GM12878 (cell line): Measurements from ENCODE around the gene CACFD1. TPM values are rescaled to one million over a fixed set of nuclear protein-coding genes. Genes with fewer than 3 reads are reported as not detected.
A peak's percentile ranks its signal among the peaks of the same experiment; 100 is the strongest.

ENCODE experiments used
- ATF7 ChIP-seq: fragments of 450-650 bp; IDR thresholded peaks from 2 replicates; pipeline ENCODE4 v1.6.1; 2016; ENCODE audit warnings: low read depth, mild to moderate bottlenecking
- BCL3 ChIP-seq: IDR thresholded peaks from 2 replicates; pipeline ENCODE4 v1.6.1; 2011; ENCODE audit warnings: borderline replicate concordance, low read depth, mild to moderate bottlenecking, moderate library complexity, low read length; ENCODE audit not compliant: insufficient read depth, poor library complexity, severe bottlenecking
- CREM ChIP-seq: IDR thresholded peaks from 2 replicates; pipeline ENCODE4 v1.6.1; 2014; ENCODE audit warnings: antibody characterized with exemption, low read depth
- GABPA ChIP-seq: IDR thresholded peaks from 2 replicates; pipeline ENCODE4 v1.6.1; 2014; ENCODE audit warnings: antibody characterized with exemption, low read depth, mild to moderate bottlenecking, inconsistent platforms
- IKZF1 ChIP-seq: fragments of 450-650 bp; conservative IDR thresholded peaks from 2 replicates; pipeline ENCODE4 v1.6.1; 2017; ENCODE audit warnings: antibody characterized with exemption, mild to moderate bottlenecking
- KLF5 ChIP-seq: fragments of 450-650 bp; IDR thresholded peaks from 2 replicates; pipeline ENCODE4 v1.6.1; 2014; ENCODE audit warnings: mild to moderate bottlenecking; ENCODE audit not compliant: partially characterized antibody
- MEF2A ChIP-seq: IDR thresholded peaks from 2 replicates; pipeline ENCODE4 v1.6.1; 2011; ENCODE audit warnings: low read depth, mild to moderate bottlenecking, low read length, moderate library complexity; ENCODE audit not compliant: insufficient read depth
- MEF2B ChIP-seq: fragments of 450-650 bp; IDR thresholded peaks from 2 replicates; pipeline ENCODE4 v1.6.1; 2018; ENCODE audit warnings: mild to moderate bottlenecking, moderate library complexity; ENCODE audit not compliant: partially characterized antibody, poor library complexity, severe bottlenecking
- NFYB ChIP-seq: IDR thresholded peaks from 2 replicates; pipeline ENCODE4 v1.6.1; 2011; ENCODE audit warnings: low read depth, mild to moderate bottlenecking, low read length, improper control_type of control experiment, moderate library complexity; ENCODE audit not compliant: insufficient read depth
- PAX5 ChIP-seq: IDR thresholded peaks from 2 replicates; pipeline ENCODE4 v1.6.1; 2011; ENCODE audit warnings: low read depth, low read length, borderline replicate concordance
- POLR2A ChIP-seq: IDR thresholded peaks from 2 replicates; pipeline ENCODE4 v1.6.1; 2011; ENCODE audit warnings: low read depth, mild to moderate bottlenecking, low read length
- POU2F2 ChIP-seq: IDR thresholded peaks from 3 replicates; pipeline ENCODE4 v1.6.1; 2011; ENCODE audit warnings: low read depth, mild to moderate bottlenecking, low read length, borderline replicate concordance
- RELA ChIP-seq: fragments of 450-650 bp; IDR thresholded peaks from 2 replicates; pipeline ENCODE4 v1.8.0; 2014; ENCODE audit warnings: borderline replicate concordance; ENCODE audit not compliant: partially characterized antibody
- RELB ChIP-seq: fragments of 450-650 bp; IDR thresholded peaks from 2 replicates; pipeline ENCODE4 v1.6.1; 2017; ENCODE audit warnings: low read depth, mild to moderate bottlenecking, moderate library complexity
- RUNX3 ChIP-seq: IDR thresholded peaks from 2 replicates; pipeline ENCODE4 v1.6.1; 2012; ENCODE audit warnings: low read length, inconsistent platforms
- SMC3 ChIP-seq: IDR thresholded peaks from 2 replicates; pipeline ENCODE4 v1.6.1; 2011; ENCODE audit warnings: low read length, improper control_type of control experiment, borderline replicate concordance
- SPI1 ChIP-seq: IDR thresholded peaks from 2 replicates; pipeline ENCODE4 v1.6.1; 2011; ENCODE audit warnings: low read depth, mild to moderate bottlenecking, low read length, moderate library complexity, borderline replicate concordance; ENCODE audit not compliant: insufficient read depth
- STAT1 ChIP-seq: fragments of 450-650 bp; conservative IDR thresholded peaks from 2 replicates; pipeline ENCODE4 v1.6.1; 2014; ENCODE audit warnings: antibody characterized with exemption, mild to moderate bottlenecking
- TARDBP ChIP-seq: IDR thresholded peaks from 2 replicates; pipeline ENCODE4 v1.6.1; 2016; ENCODE audit warnings: borderline replicate concordance
- ZBTB4 ChIP-seq: fragments of 450-650 bp; formaldehyde crosslinking; IDR thresholded peaks from 2 replicates; pipeline ENCODE4 v1.4.0; 2022; ENCODE audit warnings: mild to moderate bottlenecking, moderate library complexity
- polyA plus RNA-seq, 11 experiments: library from polyadenylated mRNA; depleted of rRNA in 4 of 11; unstranded in 6 of 11; stranded (reverse) in 5 of 11; fragments of >200 nt; fragmentation: Nextera tagmentation in 4 of 11; fragmentation: Illumina TruSeq in 1 of 11; extraction: Ambion mirVana in 4 of 11; extraction: Trizol in 1 of 11; gene quantifications; 1 replicate in 1 of 11; 2 replicates in 10 of 11; pipeline versions ENCODE4 v1.2.1 to v1.2.3, GENCODE V29; 2011 to 2016; ENCODE audit warnings: inconsistent platforms in 2 of 11, missing spikeins in 2 of 11, low read depth in 1 of 11
- total RNA-seq, 4 experiments: library from RNA; depleted of rRNA in 3 of 4; stranded (reverse); fragments of >200 nt in 3 of 4; fragmentation: Illumina TruSeq in 1 of 4; extraction: Trizol in 1 of 4; gene quantifications; 2 replicates each; pipeline versions ENCODE4 v1.2.1 to v1.2.3, GENCODE V29; 2013 to 2021
- TF ChIP-seq, protein P1 (sequence below): fragments of 150-350 bp; IDR thresholded peaks from 2 replicates; pipeline ENCODE4 v1.6.1; 2016; ENCODE audit warnings: low read depth, low read length

CACFD1 gene
- total and polyA plus RNA-seq, 10 of the 15 experiments (the other 5 are each of a cell fraction or from before 2014, with no cell fraction given), result 0.09 to 5.8 (median 1.4) TPM; not detected in 1

DNA sequence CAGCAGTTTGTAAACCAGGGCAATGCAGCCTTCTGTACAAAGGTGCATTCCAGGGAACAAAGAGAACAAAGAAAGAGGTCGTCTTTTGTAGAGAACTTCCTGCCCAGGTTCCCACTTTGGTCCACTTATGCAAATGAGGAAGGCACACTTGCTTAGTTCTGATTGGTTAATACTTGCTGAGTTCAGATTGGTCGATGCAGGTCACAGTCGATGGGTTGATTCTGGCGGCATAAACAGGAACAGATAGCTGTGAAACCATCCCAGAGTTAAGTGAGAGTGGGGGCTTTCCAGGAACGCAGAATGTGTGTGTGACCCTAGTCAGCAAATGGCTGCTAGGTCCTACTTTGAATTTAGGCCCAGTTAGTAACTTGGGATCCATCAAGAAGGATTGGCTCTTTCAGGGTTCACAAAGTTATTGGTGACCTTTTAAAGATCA lies 39.4 kb upstream of the CACFD1 start (continued):
- TF ChIP-seq ZBTB4 (CRISPR knock-in tag) (no peak), RELA (peak; percentile 99), IKZF1 (peak; percentile 56; the same call in 1 of the 2 replicates), RELB (peak; percentile 96), BCL3 (no peak), RUNX3 (peak; percentile 24; the same call in 1 of the 2 replicates), SMC3 (no peak), GABPA (0 out of 2 replicates have a peak, but pooled peaks have one; percentile 34), POLR2A (peak; percentile 46; the same call in 1 of the 2 replicates), TARDBP (no peak), CREM (peak; percentile 31; the same call in 1 of the 2 replicates), STAT1 (no peak), MEF2B (peak; percentile 13), NFYB (0 out of 2 replicates have a peak, but pooled peaks have one; percentile 62), SPI1 (peak; percentile 73), POU2F2 (peak; percentile 99), PAX5 (peak; percentile 90), ATF7 (0 out of 2 replicates have a peak, but pooled peaks have one; percentile 19), KLF5 (no peak), MEF2A (0 out of 2 replicates have a peak, but pooled peaks have one; percentile 11)
- TF ChIP-seq, protein P1, sequence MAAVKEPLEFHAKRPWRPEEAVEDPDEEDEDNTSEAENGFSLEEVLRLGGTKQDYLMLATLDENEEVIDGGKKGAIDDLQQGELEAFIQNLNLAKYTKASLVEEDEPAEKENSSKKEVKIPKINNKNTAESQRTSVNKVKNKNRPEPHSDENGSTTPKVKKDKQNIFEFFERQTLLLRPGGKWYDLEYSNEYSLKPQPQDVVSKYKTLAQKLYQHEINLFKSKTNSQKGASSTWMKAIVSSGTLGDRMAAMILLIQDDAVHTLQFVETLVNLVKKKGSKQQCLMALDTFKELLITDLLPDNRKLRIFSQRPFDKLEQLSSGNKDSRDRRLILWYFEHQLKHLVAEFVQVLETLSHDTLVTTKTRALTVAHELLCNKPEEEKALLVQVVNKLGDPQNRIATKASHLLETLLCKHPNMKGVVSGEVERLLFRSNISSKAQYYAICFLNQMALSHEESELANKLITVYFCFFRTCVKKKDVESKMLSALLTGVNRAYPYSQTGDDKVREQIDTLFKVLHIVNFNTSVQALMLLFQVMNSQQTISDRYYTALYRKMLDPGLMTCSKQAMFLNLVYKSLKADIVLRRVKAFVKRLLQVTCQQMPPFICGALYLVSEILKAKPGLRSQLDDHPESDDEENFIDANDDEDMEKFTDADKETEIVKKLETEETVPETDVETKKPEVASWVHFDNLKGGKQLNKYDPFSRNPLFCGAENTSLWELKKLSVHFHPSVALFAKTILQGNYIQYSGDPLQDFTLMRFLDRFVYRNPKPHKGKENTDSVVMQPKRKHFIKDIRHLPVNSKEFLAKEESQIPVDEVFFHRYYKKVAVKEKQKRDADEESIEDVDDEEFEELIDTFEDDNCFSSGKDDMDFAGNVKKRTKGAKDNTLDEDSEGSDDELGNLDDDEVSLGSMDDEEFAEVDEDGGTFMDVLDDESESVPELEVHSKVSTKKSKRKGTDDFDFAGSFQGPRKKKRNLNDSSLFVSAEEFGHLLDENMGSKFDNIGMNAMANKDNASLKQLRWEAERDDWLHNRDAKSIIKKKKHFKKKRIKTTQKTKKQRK, result no peak
